ENCODE measurements around the gene L3MBTL4.
"Not testable (repeated sequence)": the region's sequence is repeated elsewhere in the genome, so short reads cannot be mapped to it uniquely, and the experiment has no call there.

L3MBTL4 gene

DNA sequence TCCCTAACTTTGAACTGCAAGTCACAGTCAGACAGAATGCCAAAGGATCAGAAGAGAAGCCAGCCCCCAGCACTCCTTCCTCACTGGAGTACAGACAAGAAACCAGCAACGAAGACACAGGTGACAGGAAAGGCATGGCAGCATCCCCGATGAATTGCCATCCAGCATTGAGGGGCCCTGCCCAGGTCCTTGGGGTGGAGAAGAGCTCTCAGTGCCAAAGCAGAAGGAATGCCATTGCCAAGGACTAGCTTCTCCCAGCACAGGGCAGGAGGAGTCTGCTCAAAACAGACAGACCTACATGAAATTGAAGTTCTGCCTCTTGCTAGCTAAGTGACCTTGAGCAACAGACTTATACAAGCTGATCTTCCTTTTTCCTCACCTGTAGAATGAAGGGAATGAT is 220.1 kb downstream of the L3MBTL4 start:
- DNase-seq (ENCODE audit: low read depth in 2 of 2) = no peak

DNA sequence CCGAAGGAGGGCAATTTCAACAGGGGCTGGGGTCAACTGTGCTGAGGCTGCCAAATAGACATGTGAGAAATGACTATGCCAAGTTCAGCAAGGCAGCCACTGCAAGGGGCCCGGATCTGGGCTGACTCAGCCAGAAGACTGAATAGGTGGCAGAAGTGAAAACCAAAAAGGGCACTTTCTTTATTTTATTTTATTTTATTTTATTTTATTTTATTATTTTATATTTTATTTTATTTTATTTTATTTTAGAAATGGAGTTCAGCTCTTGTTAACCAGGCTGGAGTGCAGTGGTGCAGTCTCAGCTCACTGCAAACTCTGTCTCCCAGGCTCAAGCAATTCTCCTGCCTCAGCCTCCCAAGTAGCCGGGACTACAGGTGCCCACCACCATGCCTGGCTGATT is 228.9 kb downstream of the L3MBTL4 start:
- not testable (repeated sequence) for DNase-seq (ENCODE audit: low read depth in 2 of 2)

DNA sequence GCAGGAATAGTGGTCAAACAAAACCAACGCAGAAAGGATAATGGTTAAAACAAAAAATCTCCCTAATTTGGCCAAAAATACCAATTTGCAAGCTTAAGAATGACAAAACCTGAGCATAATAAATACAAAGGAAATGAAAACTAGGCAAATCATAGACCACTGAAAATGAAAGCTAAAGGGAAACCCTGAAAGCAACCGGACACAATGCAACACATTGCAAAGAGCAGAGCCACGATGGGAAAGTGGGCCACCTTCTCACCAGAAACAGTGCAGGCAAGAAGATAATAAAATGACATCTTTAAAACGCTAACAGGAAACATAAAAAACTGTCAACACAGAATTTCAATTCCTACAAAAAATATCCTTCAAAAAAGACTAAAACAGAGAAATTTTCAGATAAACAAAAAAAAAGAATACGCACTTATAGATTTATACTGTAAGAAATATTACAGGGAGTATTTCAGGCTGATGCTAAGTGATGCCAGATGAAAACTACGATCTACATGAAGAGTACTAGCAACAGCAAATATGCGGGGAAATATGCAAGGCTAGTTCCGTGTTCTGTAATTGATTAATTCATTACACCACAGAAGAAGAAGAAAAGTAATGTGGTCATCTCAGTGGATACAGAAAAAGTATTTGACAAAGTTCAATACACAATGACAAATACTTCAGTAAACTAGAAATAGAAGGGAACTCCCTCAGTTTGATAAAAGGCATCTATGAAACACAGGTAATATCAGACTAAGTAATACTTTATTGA is 239.5 kb downstream of the L3MBTL4 start:
- DNase-seq (ENCODE audit: low read depth in 2 of 2) = no peak

DNA sequence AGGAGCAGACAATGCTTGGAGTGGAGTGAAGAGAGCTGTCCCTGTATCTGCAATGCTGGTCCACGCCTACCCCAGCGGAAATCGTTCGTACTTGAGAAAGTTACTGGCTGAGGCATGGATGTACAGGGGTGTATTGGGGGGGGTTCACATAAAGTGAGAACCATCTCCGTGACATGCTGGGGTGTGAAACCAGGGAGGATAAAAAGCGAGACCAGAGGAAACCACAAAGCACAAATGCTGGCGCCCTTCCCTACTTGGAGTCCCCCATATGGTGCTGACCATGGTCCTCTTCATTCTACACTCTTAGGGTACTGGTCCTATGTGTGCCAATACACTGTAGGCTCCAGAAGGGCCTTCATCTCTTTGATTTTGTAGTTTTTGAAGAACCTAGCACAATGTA is 244.1 kb downstream of the L3MBTL4 start:
- no peak for DNase-seq (ENCODE audit: low read depth in 2 of 2)

DNA sequence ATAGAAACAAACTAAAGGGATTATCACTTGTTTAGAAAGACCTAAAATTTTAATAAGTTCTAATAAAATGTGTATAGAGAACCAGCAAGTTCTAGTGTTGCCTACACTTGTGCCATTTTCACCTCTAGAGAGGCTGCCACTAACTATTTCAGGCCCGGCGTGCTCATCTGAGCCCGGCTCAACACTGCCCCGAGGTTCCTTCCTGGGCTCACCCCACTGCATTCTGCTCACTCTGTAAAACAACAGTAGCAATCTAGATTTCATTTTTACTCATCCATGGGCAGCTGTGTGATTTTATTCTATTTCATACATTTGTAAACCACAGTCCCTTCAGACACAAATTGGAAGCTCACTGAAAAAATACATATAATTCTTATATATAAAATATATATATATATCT is 253.2 kb downstream of the L3MBTL4 start:
- no peak for DNase-seq (ENCODE audit: low read depth in 2 of 2)

DNA sequence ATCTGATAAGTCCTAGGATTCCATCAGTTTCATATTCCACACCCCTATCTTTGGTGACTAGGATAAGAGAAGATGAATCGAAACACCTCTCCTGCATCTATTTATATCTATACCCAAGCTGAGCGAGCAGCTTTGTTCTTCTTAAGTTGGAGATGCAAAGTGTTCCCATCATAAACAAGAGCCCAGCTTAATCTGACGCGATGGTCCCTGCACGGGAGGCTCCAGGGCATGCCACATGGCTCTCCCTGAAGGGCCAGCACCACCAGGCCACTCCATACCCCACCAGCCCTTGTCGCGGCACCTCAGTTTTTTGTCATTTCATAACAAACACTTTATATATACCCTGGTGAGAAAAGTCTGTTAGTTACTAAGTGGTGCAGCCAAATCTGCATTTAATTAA is 255.3 kb downstream of the L3MBTL4 start:
- no peak for DNase-seq (ENCODE audit: low read depth in 2 of 2)

DNA sequence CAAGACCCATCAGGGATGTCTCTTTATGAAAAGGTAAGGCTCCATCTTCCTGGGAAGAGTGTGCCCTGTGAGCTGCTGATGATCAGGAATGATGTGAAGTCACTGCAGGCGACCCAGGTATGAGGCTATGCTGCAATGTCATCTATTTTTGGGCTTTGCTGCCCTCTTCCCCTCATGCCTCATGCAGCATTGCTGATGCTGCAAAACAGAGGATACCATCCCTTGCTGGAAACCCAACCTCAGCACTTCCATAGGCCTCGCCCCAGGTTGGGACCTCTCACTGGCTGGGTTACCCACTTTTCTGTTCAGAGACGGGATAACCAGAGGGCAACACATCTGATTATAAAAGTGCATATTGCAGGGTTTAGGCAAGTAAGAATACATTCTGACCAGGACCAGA is 255.8 kb downstream of the L3MBTL4 start:
- DNase-seq (ENCODE audit: low read depth in 2 of 2) = no peak

DNA sequence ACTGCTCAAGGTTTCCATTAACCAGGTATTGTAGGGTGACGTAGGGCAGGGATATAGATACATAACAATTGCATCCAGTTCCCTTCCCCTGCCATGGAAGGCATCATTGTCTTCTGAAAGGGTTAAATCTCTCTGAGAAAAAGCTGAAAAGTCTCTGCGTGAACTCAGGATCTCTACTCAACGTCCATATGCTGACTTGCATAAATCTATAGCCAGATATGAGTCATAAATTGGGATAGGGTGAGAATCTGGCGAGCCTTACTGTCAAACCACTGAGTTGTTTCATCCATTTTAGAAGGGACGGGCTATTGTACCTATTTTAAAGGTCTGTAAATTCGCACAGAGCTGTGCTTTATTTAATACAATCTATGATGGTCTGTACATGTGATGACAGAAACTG is 258.3 kb downstream of the L3MBTL4 start:
- DNase-seq (ENCODE audit: low read depth in 2 of 2) = no peak

DNA sequence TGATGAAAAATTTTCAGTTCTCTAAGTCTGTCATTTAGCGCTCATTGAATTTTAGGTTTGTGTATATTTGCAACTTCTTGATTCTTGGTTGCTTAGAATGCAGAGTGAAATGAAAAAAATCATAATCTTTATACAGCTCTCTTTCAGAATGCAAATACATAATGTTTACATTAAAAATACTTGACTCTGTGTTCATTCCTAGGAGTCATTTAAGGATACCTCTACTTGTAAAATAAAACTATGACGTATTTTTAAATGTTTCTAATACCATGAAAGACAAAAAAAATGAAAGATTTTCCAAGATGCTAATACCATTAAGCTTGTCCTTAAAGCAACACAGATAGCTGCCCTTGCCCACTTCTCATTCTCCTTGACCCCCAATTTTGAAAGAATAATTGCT is 259.0 kb downstream of the L3MBTL4 start:
- DNase-seq (ENCODE audit: low read depth in 2 of 2) = no peak

DNA sequence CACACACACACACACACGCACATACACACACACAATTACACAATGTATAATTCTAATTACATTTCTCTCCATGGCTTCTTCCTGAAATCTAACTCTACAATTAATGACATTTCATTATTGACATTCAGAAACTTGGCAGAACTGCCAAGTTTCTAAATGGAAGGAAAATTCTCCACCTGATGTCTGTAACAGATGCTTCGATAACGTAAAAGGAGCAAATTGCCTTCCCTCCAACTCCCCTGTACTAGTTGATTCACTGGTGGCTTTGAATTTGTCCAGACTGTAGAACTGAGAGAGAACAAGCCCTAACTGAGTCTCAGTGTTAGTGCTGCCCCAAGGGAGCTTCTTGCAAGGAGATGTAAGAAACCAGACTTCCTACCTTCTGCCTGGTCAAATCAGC is 264.3 kb downstream of the L3MBTL4 start:
- no peak for DNase-seq (ENCODE audit: low read depth in 2 of 2)

DNA sequence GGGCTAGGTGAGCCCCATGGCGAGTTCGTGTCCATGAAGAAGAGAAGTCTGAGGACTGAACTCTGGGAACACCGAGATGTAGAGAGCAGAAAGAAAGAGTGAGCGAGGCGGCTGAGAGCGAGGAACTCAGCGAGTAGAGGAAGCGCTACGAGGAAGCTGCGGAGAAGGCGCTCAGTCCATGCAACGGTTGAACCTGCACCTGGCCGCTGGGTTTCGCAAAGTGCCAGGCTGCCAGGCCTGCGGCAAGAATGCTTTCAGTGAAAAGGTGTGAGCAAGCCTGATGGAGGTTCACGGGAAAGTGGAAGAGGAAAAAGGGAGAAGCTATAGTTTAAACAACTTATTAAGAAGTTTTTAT is 268.4 kb downstream of the L3MBTL4 start:
- no peak for DNase-seq (ENCODE audit: low read depth in 2 of 2)

DNA sequence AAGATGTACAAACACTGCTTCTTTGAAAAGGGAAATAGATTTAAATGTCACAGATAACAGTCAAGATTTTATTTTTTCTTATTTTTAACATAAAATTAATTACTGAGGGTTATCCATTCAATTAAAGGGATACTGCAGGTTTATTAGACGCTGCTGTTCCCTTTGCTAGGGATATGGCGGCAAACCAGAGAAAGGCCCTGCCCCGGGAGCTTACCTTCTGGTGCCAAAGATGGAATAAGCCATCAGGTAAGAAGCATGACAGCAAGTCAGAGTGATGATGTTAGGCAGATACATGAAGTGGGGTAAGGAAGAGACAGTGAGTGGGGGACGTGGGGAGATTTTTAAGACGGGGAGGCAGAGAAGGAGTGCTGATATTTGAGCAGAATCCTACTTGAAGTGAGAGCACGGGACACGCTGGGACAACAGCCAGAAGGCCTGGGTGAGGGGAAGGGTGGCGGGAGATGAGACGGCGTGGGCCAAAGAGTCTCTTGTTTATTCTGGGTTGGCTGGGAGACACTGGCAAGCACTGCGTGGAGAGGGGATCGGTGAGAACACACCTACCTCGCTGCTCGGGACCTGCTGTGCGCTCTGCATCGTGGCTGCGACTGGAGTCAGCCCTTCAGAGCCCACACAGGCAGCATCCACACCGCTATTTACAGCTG is 268.9 kb downstream of the L3MBTL4 start:
- no peak for DNase-seq (ENCODE audit: low read depth in 2 of 2)

DNA sequence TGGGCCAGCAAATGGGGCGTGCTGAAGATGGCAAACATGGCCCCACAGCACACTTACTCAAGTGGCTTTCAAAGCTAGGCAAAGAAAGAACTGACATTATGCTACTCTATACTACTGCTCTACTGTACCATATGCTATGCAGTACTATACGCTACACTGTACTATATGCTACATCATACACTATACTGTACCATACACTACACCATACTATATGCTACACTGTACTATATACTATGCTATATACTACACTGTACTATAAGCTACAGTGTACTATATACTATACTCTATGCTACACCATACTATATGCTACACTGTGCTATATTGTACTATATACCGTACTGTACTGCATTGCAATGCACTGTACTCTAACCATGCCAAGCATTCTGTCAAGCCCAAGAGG is 275.7 kb downstream of the L3MBTL4 start:
- DNase-seq (ENCODE audit: low read depth in 2 of 2) = no peak

DNA sequence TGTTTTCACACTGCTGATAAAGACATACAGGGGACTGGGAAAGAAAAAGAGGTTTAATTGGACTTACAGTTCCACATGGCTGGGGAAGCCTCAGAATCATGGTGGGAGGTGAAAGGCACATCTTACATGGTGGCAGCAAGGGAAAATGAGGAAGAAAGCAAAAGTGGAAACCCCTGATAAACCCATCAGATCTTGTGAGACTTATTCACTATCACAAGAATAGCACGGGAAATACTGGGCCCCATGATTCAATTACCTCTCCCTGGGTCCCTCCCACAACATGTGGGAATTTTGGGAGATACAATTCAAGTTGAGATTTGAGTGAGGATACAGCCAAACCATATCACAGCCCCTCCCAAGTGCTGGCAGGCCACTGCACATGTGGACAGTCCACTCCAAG is 278.8 kb downstream of the L3MBTL4 start:
- DNase-seq (ENCODE audit: low read depth in 2 of 2) = not testable (repeated sequence)

DNA sequence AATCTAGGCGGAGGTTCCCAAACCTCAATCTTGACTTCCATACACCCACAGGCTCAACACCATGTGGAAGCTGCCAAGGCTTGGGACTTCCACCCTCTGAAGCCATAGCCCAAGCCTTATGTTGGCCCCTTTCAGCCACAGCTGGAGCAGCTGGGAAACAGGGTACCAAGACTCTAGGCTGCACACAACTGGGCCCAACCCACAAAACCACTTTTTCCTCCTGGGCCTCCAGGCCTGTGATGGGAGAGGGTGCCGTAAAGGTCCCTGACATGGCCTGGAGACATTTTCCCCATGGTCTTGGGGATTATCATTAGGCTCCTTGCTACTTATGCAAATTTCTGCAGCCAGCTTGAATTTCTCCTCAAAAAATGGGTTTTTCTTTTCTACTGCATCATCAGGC is 279.7 kb downstream of the L3MBTL4 start:
- not testable (repeated sequence) for DNase-seq (ENCODE audit: low read depth in 2 of 2)

DNA sequence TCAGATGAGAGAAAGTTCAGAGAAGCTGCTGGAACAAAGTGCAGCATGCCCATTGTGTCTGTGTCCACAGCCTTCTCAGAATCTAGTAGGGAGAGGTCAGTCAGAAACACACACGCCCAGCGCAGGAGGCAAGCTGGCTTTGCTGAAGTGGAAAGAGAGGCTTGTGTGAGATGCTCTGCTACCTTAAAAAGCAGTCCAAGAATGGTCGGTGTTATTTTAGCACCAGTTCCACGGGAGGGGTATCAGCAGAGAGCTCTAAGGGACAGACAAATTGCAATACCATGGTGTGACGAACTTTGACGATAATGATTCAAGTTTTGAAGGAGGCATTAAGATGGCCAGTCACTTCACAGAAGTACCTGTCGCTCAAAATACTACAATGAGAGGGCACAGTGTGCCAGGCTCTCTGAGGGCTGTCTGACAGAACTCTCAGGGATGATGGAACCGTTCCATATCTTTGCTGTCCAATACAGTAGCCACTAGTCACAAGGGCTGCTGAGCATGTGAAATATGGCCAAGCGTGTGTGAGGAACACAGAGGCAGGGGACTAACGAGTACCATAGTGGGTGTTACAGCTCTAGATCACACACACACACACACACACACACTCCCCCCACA is 281.9 kb downstream of the L3MBTL4 start:
- no peak for DNase-seq (ENCODE audit: low read depth in 2 of 2)

DNA sequence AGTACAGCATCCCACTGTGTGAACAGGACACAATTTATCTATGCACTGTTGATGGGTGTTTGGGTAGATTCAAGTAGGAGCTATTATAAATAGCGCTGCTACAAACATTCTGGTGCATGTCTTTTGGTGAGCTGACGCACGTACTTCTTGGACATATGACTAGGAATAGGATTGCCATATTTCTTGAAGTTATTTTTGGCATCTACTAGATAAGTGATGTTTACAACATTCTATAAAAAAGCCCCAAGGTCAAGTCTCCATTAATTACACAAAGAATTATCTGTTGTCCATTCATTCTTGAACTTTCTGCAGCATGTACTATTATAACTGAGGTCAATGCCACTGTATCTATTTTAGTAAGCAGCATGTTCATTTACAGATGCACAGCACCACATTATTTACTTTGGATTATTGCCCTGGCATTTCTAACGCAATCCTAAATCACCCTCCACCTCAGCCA is 293.9 kb downstream of the L3MBTL4 start:
- no peak for DNase-seq (ENCODE audit: low read depth in 2 of 2)

DNA sequence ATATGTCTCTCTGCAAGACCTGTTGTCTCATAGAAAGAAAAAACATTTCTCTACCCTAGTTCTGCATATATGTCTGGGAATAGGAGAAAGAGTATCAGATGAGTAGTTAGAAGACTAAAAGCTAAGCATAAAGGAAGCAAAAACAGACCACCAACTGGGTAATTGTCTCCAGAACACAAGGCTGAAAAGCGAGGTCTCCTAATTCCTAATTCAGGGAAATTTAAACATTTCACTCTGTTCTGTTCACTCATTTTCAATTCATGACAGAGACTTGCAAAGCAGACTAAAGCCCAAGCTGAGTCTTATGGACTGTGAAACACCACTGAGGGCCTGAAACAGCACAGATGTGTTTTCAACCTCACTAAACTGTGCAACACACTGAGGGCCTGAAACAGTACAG is 294.9 kb downstream of the L3MBTL4 start:
- DNase-seq (ENCODE audit: low read depth in 2 of 2) = no peak

DNA sequence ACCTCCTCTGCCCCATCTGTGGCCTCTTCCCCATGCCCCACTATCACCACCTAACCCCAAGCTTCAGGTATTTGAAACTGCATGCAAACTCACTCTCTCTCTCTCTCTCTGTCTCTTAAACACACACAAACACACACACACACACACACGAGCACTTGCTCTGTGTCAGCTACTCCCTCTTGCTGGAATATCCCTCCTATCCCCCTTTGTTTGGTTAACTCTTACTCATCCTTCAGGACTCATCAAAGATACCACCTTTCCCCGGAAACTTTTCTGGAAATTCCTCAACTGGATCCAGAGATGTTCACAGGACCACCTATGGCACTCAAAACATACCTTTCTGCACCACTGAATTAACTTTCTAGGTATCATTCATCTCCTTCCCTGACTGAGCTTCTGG is 296.6 kb downstream of the L3MBTL4 start:
- DNase-seq (ENCODE audit: low read depth in 2 of 2) = no peak

DNA sequence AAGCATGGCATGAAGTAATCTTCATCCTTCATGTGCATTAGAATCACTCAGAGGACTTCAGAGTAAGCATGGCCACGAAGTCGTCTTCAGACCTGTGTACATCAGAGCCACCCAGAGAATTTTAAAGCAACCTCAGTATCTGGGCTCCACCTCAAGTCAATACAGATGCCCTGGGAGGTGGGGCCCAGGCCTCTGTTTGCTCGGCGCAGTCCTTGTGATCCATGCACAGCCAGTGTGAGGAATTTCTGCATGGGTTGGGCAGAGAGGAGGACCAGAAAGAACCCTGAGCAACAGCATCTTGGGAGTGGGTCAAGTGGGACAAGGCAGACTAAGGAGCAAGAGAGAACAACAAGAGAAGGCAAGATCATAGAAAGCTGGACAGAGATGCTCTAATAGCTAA is 299.0 kb downstream of the L3MBTL4 start:
- no peak for DNase-seq (ENCODE audit: low read depth in 2 of 2)

DNA sequence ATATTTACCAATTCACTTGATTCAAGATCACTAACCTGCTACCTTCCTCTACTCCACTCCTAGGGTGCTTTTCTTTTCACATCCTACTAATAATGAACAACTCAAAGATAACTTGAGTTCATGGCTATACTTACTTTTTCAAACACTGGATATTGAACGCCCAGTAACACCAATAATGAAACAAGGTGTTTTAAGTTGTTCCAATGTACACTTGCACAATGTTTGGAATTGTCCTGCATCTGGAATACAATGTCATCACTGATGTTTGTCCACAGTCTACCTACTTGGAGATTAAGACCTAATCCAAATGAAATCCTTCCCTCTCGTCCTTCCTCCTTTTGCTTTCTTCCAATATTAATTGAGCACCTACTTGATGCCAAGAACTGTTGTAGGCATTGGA is 301.1 kb downstream of the L3MBTL4 start:
- no peak for DNase-seq (ENCODE audit: low read depth in 2 of 2)

DNA sequence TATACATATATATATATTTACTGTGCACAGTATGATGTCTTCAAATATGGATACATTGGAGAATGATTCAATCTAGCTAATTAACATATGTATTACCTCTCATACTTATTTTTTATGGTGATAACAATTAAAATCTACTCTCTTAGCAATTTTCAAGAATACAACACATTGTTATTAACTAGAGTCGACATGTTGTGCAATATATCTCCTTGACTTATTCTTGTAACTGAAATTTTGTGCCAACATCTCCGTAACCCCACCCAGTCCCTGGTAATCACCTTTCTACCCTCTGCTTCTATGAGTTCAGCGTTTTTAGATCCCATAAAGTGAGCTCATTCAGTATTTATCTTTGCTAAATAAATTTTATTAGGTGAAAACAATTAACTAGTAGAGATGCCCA is 303.0 kb downstream of the L3MBTL4 start:
- no peak for DNase-seq (ENCODE audit: low read depth in 2 of 2)

DNA sequence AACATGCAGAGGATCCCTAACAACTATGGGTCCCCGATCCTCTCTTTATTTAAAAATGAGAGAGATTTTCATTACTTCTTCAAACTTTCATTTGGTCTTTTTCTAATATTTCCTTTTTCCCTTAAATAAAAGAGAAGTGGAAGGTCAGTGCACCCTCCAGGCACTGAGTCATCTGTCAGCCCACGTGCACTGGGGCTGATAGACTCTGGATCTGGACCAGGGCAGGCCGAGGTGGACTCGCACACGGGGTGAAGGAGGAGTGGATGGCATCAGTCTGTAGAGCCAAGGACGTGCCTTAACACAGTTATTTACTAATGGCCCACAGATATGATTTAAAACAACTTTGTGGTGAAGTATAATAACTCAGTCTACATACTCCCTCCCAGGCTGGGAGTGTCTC is 305.0 kb downstream of the L3MBTL4 start:
- no peak for DNase-seq (ENCODE audit: low read depth in 2 of 2)
